Measurements from ENCODE around the gene PLEKHG5. TPM values are rescaled to one million over a fixed set of nuclear protein-coding genes. Genes with fewer than 3 reads are reported as not detected.

The PLEKHG5 gene
- total RNA-seq, 4 donors from 2014 or later: 24.3 to 37.8 (median 32.6) TPM

DNA sequence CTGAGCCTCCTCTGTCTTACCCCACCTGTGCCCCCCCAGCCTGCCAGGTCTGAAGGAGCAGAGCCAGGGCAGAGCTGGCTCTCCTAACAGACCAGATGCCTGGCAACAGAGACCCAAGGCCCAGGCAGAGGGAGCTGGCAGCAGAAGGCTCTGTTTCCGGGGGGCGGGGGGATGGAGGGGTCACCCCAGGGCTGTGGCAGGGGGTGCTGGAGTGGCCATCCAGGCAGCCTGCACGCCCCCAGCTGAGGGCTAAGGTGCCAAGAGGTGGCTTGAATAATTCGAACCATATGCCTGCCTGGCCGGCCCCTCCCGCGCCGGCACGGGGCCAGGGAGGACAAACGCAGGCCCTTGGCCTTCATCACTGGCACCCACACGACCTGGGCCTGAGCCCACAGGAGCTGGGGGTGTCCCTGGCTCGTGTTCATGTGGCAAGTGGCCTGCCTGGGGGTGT, 16.0 kb upstream of the PLEKHG5 start:
- H3K4me3 ChIP-seq: no peak overlapping the region
- peaks cover 0 to 10% (median 3%) of the 10 kb centered on the region in 3 donors for H3K4me1 ChIP-seq
- no peaks in the 10 kb centered on the region for H3K36me3 ChIP-seq
- intact Hi-C loops (cut with DNase I): no loop called here
- no peak for TF ChIP-seq POLR2A (IDR thresholded peaks at IDR 0.05)
- TF ChIP-seq, protein P1, sequence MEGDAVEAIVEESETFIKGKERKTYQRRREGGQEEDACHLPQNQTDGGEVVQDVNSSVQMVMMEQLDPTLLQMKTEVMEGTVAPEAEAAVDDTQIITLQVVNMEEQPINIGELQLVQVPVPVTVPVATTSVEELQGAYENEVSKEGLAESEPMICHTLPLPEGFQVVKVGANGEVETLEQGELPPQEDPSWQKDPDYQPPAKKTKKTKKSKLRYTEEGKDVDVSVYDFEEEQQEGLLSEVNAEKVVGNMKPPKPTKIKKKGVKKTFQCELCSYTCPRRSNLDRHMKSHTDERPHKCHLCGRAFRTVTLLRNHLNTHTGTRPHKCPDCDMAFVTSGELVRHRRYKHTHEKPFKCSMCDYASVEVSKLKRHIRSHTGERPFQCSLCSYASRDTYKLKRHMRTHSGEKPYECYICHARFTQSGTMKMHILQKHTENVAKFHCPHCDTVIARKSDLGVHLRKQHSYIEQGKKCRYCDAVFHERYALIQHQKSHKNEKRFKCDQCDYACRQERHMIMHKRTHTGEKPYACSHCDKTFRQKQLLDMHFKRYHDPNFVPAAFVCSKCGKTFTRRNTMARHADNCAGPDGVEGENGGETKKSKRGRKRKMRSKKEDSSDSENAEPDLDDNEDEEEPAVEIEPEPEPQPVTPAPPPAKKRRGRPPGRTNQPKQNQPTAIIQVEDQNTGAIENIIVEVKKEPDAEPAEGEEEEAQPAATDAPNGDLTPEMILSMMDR (IDR thresholded peaks at IDR 0.05): no peak
- peak overlapping the region in 1 of 4 donors; percentile 9 for H3K27ac ChIP-seq
- no peaks in the 10 kb centered on the region for H3K9me3 ChIP-seq
- no peak for DNase-seq
- H3K27me3 ChIP-seq: peaks cover 0 to 25% (median 0%) of the 10 kb centered on the region in 4 donors
- WGBS, 2 donors: 60% methylated on average over 1 of the region's 12 CpGs; no CpG with 5 or more reads in 1 of the 2 donors

DNA sequence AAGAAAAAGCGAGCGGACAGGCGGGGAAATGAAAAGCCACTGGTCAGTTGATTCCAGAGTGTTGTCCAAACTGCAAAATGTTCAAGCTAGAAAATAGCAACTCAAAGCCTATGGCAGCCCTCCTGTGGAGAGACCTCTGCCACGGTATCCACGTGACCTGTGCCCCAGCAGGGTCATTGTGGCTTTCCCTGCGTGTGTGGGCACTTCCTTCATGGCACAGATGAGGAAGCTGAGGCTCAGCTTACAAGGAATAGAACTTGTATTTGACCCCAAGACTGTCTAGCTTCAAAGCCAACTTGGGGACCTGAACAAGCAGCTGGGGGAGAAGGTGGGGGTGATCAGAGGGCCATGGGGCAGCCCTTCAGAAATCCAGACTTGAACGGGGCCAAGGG, 15.6 kb upstream of the PLEKHG5 start:
- H3K27ac ChIP-seq: peak overlapping the region in 1 of 4 donors; percentile 9
- 58 to 71% methylated on average over 6 of the region's 7 CpGs for WGBS, 2 donors
- no peak overlapping the region for H3K4me3 ChIP-seq
- TF ChIP-seq, protein P1 (IDR thresholded peaks at IDR 0.05): no peak
- TF ChIP-seq POLR2A (IDR thresholded peaks at IDR 0.05): no peak
- no peak for DNase-seq
- peaks cover 0 to 10% (median 6%) of the 10 kb centered on the region in 3 donors for H3K4me1 ChIP-seq
- H3K27me3 ChIP-seq: peaks cover 0 to 25% (median 0%) of the 10 kb centered on the region in 4 donors
- intact Hi-C loops (cut with DNase I): no loop called here
- H3K36me3 ChIP-seq: no peaks in the 10 kb centered on the region
- no peaks in the 10 kb centered on the region for H3K9me3 ChIP-seq

DNA sequence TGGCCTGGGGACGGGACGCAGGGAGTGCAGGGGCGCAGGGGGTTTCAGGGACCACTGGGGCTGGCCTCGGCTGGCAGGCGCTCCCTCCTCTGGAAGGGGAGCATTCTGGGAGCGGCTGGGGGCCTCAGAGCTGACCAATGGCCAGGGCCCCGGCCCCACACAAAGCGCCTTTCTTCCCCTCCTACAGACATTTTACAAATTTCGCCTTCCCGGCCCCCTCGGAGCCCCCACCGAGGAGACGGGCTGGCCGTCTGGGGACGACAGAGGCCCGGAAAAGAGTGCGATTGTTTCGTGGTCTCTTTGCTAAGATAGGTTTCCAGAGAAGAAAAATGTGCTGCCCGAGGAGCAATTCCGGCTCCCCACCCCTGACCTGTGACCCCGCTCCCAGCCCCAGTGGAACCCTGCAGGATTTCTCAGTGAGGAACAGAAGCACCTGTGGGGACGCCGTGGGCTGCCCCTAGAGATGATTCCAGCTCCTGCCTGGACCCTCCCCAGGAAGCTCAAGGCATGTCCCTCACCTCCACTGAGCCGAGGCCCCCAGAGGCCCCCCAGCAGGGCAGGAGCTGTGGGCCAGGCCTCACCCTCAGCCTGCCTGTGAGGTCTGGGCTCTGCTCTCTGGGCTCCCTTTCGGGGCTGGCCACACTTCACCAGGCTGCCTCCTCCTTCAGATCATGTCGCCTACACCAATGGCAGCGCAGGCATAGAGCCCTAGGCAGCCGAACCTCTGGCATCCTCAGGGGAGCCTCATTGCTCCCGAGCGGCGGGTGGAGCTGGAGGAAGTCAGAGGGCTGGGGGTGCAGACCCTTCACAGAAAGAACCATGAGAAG, 15.0 kb upstream of the PLEKHG5 start:
- WGBS, 2 donors: 62 to 89% methylated on average over 6 to 8 of the region's 31 CpGs
- Histone ChIP-seq H3K27me3 (peaks cover 0 to 28% (median 0%) of the 10 kb centered on the region in 4 donors), H3K27ac (no peak overlapping the region), H3K36me3 (no peaks in the 10 kb centered on the region), H3K9me3 (no peaks in the 10 kb centered on the region), H3K4me3 (no peak overlapping the region), H3K4me1 (peaks cover 0 to 15% (median 11%) of the 10 kb centered on the region in 3 donors)
- TF ChIP-seq, protein P1 (IDR thresholded peaks at IDR 0.05): no peak
- TF ChIP-seq POLR2A (IDR thresholded peaks at IDR 0.05): no peak
- intact Hi-C loops (cut with DNase I): no loop called here
- DNase-seq: no peak

DNA sequence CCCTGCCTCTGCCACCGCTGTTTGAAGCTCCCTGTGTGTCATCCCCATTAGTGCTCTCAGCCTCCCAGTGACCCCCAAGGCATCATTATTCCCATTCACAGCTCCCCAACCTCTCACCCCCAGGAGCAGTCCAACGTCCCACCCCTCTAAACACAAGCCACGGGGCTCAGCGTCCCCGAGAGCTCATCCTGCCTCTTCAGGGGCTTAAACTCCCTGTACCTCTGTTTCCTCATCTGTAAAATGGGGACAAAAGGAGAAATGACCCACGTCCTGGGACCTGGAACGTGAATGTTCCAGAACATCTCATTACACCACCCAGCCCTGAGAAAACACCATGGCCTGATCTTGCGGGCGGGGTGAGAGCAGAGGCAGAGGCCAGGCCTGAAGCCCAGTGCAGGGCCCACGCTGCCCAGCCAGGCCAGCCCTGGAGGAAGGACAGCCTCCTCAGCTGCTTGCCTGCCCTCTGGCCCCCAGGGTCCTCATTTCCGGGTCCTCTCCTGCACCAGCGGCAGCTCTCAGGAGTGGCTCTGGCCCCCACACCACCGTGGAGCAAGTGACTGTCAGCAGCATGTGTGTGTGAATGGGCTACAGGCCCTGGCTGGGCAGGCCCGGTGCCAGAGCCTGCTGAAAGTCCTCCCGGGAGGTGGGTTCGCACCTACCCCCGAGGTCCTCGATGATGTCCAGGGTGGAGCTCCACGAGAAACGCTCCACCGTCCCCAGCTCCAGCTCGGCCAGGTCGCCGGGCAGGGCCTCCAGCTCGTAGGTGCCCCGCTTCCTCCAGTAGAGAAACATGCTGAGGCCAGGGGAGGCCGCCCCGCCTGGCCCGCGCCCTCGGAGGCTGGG, 14.1 kb upstream of the PLEKHG5 start:
- intact Hi-C loops (cut with DNase I): no loop called here
- Histone ChIP-seq H3K36me3 (no peaks in the 10 kb centered on the region), H3K27ac (no peak overlapping the region), H3K27me3 (peaks cover 0 to 28% (median 0%) of the 10 kb centered on the region in 4 donors), H3K4me1 (peaks cover 0 to 24% (median 11%) of the 10 kb centered on the region in 3 donors), H3K9me3 (no peaks in the 10 kb centered on the region), H3K4me3 (no peak overlapping the region)
- TF ChIP-seq, protein P1 (IDR thresholded peaks at IDR 0.05): no peak
- no peak for TF ChIP-seq POLR2A (IDR thresholded peaks at IDR 0.05)
- DNase-seq: no peak
- WGBS, 2 donors: 89 to 94% methylated on average over 9 to 14 of the region's 31 CpGs

All from esophagus squamous epithelium (tissue), 5 donors.